Subcutaneous adipose tissue (tissue), 4 donors: ENCODE measurements around the gene ADIPOR1. TPM values are rescaled to one million over a fixed set of nuclear protein-coding genes. Genes with fewer than 3 reads are reported as not detected.

Experiments used
- total RNA-seq, 4 donors: library from RNA; depleted of rRNA; stranded (reverse); fragments of >200 nt; gene quantifications; one replicate each; pipeline ENCODE4 v1.1.0, GENCODE V29; 2016
- TF ChIP-seq, protein P1 (sequence below): fragments of 450-650 bp; IDR thresholded peaks from one replicate; pipeline ENCODE4 v1.5.1; 2016; ENCODE audit warnings: low read depth, mild to moderate bottlenecking, control low read depth, antibody characterized with exemption, moderate library complexity

The ADIPOR1 gene
- 100 to 1,000 TPM in 2 of 4 donors, 10 to 100 TPM in 2; 95.8 to 124 (median 103) TPM for total RNA-seq

GRCh38 chr1:202957733-202958543, at the start of gene ADIPOR1:
ADIPOR1 (minus strand) TSS chr1:202958312; CDS start chr1:202951070, 7,242 bp downstream.
- TF ChIP-seq, protein P1, sequence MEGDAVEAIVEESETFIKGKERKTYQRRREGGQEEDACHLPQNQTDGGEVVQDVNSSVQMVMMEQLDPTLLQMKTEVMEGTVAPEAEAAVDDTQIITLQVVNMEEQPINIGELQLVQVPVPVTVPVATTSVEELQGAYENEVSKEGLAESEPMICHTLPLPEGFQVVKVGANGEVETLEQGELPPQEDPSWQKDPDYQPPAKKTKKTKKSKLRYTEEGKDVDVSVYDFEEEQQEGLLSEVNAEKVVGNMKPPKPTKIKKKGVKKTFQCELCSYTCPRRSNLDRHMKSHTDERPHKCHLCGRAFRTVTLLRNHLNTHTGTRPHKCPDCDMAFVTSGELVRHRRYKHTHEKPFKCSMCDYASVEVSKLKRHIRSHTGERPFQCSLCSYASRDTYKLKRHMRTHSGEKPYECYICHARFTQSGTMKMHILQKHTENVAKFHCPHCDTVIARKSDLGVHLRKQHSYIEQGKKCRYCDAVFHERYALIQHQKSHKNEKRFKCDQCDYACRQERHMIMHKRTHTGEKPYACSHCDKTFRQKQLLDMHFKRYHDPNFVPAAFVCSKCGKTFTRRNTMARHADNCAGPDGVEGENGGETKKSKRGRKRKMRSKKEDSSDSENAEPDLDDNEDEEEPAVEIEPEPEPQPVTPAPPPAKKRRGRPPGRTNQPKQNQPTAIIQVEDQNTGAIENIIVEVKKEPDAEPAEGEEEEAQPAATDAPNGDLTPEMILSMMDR: no peak

GRCh38 chr1:203006948-203007871, 49.1 kb upstream of the ADIPOR1 start, which contains the start of gene TMEM183A:
TMEM183A (plus strand) TSS chr1:203007374; CDS start chr1:203007466, 92 bp downstream.
- TF ChIP-seq, protein P1: no peak

- TF ChIP-seq, protein P1: no peak
These were observed 44.8 kb upstream of the ADIPOR1 start for GRCh38 chr1:203002951-203003350.

- TF ChIP-seq, protein P1: no peak
These were observed 43.9 kb upstream of the ADIPOR1 start for GRCh38 chr1:203001986-203002385.

DNA sequence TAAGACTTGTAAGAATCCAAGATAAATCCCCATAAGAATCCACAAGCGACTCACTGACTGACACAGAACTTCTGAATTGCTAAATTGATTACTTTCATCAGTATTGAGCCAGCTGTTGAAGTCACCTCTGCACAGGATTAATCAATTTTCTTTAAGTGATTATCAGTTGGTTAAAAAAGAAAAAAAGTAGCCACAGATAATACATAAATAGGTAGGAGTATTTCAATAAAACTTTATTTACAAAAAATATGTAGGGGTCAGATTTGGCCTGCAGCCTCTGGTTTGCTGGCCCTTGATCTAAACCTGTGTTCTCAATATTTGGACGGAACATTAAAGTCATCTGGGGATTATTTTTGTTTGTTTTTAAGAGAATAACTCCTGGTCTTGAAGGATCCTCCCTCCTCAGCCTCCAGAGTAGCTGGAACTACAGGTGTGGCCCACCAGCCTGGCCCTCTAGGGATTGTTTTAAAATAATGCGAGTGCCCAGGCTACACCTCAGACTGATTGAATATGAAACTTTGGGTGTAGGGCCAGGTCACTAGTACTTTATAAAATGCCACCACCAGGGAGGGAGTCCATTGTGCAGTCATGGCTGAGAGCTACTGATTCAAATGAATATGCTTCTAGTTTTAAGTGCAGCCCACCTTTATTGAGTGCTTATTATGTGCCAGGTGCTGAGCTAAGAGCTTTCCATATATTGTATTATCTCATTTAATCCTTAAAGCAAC, 42.3 kb upstream of the ADIPOR1 start:
- TF ChIP-seq, protein P1: no peak

DNA sequence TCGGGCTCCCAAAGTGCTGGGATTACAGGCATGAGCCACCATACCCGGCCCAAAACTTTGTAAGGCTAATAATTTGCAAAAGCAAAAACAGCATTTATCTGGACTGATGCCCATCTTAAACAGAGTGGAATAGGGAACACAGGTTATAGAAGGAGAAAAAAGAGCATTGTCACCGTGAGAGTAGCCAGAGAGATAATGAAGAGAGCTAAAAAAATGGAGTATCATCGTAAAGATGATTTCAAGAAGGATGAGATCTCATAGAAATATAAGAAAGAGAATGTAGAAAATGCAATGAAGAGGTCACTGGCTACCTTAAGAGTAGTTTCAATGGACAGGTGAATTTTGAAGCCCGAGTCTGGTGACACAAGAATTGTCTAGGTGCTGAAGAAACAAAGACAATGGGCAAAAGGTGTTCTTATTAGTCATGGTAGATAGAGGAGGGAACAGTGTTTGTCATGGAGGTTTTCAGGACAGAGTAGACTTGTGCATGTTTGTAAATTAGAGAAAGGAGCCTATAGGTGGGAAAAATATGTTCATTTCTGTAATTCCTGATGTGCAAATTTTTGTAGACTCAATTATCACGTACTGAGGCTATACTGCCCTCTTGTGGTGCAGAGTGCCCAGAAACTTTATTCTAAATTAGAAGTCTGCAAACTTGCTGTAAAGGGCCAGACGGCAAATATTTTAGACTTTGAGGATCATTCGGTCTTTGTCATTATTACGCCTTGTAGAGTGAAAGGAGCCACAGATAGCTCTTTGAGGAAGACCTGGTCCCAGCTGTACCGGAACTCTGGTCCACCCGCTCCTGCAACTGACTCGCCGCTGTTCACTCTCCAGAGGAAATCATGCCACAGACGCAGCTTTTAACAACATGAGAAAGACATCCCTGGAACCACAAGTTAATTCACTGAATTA, 41.0 kb upstream of the ADIPOR1 start:
- TF ChIP-seq, protein P1: no peak
